ENCODE data around the gene TOMM7.

DNA sequence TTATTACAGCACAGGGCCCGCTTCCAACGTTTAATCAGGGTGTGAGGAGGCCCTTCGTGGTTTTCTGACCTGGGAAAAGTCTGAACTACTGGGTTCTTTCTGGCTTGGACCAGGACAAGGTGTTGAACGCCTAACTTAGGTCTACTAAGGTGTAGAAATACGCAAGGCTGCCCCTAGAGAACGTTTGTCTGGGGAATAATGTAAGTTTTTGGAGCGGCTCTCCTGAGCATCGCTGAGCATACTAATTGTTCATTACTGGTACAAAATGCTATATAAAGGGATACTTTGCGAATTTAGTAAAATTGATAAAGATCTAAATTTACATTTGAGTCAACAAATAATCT is 32.4 kb upstream of the TOMM7 start:
- TF ChIP-seq GATA2 (IDR thresholded peaks at IDR 0.05; ENCODE audit: low read depth, low read length) (no peak), GATA3 (IDR thresholded peaks at IDR 0.05; ENCODE audit: low read depth, low read length) (no peak)

Data from SH-SY5Y (cell line).